RWPE1 (cell line): ENCODE results near the gene FAM83G.
"Not testable (repeated sequence)": the region's sequence is repeated elsewhere in the genome, so short reads cannot be mapped to it uniquely, and the experiment has no call there.

ENCODE experiments used
- CTCF ChIA-PET: fragments of 350-600 bp; sonication (Branson Sonifier 250); formaldehyde crosslinking; extraction: SDS; loops from one replicate; lab custom pipeline; 2021; lab: Yijun Ruan, JAX
- POLR2A ChIA-PET: fragments of 400-600 bp; formaldehyde crosslinking; extraction: SDS; loops from one replicate; lab custom pipeline; 2020; ENCODE audit warnings: antibody characterized with exemption; ENCODE audit not compliant: low non-redundant PET; lab: Yijun Ruan, JAX
- DNase-seq: peaks from one replicate; pipeline ENCODE4 v3.0.0; 2012; ENCODE audit warnings: low spot score
- H3K27ac ChIP-seq: fragments of 450-650 bp; 2 replicates; pipeline ENCODE4 v1.5.1; 2017
- CTCF ChIP-seq: fragments of 450-650 bp; conservative IDR thresholded peaks from 2 replicates; pipeline ENCODE4 v1.5.1; 2017; ENCODE audit warnings: low read depth, mild to moderate bottlenecking

The FAM83G gene

GRCh38 chr17:18960241-18960665 lies 44.3 kb downstream of the FAM83G start:
- no peak overlapping the region for H3K27ac ChIP-seq
- CTCF ChIA-PET: interaction anchor here (0.6 to 1.8 kb wide), 5 partner anchors 12 to 102 kb away, joined by 4 to 7 read pairs (median 5); partner anchors contain the start of gene PRPSAP2
- POLR2A ChIA-PET: no interaction called here
- DNase-seq: no peak
- no peak for TF ChIP-seq CTCF

- TF ChIP-seq CTCF: no peak
- ChIA-PET POLR2A (no interaction called here), CTCF (interaction anchor here (1.8 kb wide), 1 partner anchor 39 kb away, joined by 7 read pairs; no protein-coding TSS in a partner anchor)
- no peak for DNase-seq
- H3K27ac ChIP-seq: no peak overlapping the region
Measured at GRCh38 chr17:18959845-18960240, 44.7 kb downstream of the FAM83G start.

- DNase-seq: no peak
- CTCF ChIA-PET: no interaction called here
- POLR2A ChIA-PET: no interaction called here
- no peak for TF ChIP-seq CTCF
- H3K27ac ChIP-seq: no peak overlapping the region
Measured at GRCh38 chr17:18959071-18959844, 45.3 kb downstream of the FAM83G start.

GRCh38 chr17:18958611-18959010 lies 46.0 kb downstream of the FAM83G start:
- no peak for DNase-seq
- H3K27ac ChIP-seq: no peak overlapping the region
- ChIA-PET CTCF (no interaction called here), POLR2A (no interaction called here)
- TF ChIP-seq CTCF: no peak

GRCh38 chr17:18957831-18958230 lies 46.7 kb downstream of the FAM83G start:
- POLR2A ChIA-PET: no interaction called here
- no peak for DNase-seq
- CTCF ChIA-PET: no interaction called here
- no peak overlapping the region for H3K27ac ChIP-seq
- no peak for TF ChIP-seq CTCF

GRCh38 chr17:18956581-18956980 lies 48.0 kb downstream of the FAM83G start:
- DNase-seq: no peak
- H3K27ac ChIP-seq: no peak overlapping the region
- CTCF ChIA-PET: interaction anchor here (0.6 to 0.8 kb wide), 2 partner anchors 42 to 65 kb away, joined by 3 read pairs; no protein-coding TSS in a partner anchor
- POLR2A ChIA-PET: no interaction called here
- TF ChIP-seq CTCF: no peak

- POLR2A ChIA-PET, DNase-seq, H3K27ac ChIP-seq: not testable (repeated sequence)
- CTCF ChIA-PET: interaction anchor here (0.6 kb wide), 1 partner anchor 43 kb away, joined by 3 read pairs; no protein-coding TSS in a partner anchor
Measured at GRCh38 chr17:18956021-18956420, 48.5 kb downstream of the FAM83G start.
